Measurements from ENCODE around the gene RRP7A. TPM values are rescaled to one million over a fixed set of nuclear protein-coding genes. Genes with fewer than 3 reads are reported as not detected.

RRP7A gene

Small RNA genes lying within 50 kb of the gene (small RNA-seq; reads per million reads assigned to genes)
- gene RN7SKP80 (ENCODE audit: low read depth) = not detected
- not detected for gene RNU6-513P (ENCODE audit: low read depth)

All from mesenchymal stem cell (in vitro differentiated cells and primary cell).